SIG-M5 (cell line): ENCODE data around the gene LZTR1.

Experiments used
- DNase-seq: peaks from one replicate; lab custom pipeline; 2025; lab: John Stamatoyannopoulos, UW

The LZTR1 gene

GRCh38 chr22:20951151-20951931 is 30.8 kb upstream of the LZTR1 start:
- DNase-seq, result no peak

GRCh38 chr22:20951932-20952380 is 30.1 kb upstream of the LZTR1 start:
- DNase-seq, result no peak

DNA sequence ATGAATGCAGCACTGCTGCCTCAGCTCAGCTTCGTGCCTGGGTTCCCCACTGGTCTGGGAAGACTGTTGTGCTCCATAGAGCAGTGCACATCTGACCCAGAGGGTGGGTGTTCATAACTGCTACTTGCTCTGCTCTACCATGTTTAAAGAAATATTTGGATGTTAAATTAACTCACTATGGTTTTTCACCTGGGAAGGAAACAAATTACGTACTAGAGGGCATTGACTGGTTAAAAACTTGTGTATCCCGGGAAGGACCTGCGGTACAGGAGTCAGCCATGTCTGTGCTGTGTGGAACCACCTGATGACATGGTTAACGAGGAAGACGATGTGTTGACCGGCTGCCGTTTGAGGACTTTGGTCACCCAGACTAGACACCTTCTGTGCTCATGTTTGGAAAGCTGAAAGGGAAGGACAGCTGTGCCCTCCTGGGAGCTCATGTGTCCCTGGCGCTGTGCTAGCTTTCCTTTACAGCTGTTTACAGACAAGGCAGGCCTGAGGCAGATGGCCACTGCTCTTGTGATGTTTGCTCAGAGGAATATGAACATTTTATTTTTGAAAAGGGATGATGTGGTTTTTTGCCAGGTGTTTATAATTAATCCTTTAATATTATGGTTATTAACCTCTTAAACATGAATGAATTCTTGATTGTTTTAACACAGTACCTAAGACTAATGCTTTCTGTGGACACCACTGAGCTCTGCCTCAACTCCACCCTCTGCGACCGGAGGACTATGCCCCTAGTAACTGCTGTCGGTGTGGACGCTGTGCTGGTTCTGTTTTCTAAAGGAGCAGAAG is 29.4 kb upstream of the LZTR1 start:
- DNase-seq, result no peak

DNA sequence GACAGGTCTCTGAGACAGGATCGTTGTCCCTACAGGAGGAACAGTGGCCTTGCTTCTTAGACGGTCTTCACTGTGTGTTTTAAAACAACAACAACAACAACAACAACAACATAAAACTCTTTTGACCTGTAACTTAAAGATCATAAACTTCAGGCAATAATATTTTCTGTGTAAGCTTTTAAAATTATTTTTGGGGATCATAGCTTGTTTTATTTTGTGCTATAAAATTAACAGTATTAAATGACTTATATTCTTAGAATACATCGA is 28.8 kb upstream of the LZTR1 start:
- no peak for DNase-seq

- DNase-seq, result peak; percentile 52
Observed at GRCh38 chr22:20953668-20954500, 28.2 kb upstream of the LZTR1 start.

DNA sequence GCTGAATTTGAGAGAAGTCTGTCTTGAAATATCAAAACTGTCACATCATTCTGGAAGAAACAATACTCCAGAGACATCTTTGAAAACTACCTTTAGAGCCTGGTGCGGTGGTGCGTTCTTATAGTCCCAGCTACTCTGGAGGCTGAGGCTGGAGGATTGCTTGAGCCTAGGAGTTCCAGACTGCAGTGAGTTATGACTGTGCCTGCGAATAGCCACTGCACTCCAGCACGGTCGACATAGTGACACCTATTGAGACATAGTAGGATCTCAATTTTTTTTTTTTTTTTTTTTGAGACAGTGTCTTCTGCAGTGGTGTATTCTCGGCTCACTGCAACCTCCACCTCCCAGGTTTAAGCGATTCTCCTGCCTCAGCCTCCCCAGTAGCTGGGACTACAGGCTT is 26.5 kb upstream of the LZTR1 start:
- DNase-seq, result no peak

DNA sequence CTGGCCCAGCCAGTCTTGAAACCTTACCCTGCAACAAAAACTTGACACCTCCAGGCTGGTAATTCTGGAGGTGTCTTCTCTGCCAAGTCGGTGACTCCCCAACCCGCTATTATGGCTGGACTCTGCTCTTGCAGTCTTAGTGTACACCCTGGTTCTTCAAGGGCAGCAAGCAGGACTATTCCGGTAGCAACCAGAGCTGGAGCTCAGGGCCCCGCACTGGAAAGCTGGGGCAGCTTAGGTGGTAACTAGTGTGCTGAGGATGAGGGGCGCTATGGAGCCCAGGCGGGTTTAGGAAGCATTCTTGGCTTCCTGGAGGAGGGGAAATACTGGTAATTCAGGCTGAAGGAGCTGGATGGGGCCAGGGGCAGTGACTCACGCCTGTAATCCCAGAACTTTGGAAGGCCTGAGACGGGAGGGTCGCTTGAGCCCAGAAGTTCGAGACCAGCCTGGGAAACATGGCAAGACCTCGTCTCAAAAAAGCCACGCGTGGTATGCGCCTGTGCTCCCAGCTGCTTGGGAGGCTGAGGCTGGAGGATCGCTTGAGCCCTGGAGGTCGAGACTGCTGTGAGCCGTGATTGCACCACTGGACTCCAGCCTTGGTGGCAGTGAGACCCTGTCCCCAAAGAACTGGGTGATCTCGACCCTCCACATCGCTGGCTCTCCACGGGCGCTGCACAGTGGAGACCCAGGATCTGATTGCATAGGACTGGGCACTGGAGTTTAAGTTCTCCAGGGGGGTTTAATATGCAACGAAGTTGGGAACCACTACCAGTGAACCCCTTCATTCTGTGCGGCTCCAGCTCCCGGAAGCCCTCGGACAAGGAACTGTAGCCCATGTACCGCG is 25.6 kb upstream of the LZTR1 start:
- DNase-seq, result no peak

DNA sequence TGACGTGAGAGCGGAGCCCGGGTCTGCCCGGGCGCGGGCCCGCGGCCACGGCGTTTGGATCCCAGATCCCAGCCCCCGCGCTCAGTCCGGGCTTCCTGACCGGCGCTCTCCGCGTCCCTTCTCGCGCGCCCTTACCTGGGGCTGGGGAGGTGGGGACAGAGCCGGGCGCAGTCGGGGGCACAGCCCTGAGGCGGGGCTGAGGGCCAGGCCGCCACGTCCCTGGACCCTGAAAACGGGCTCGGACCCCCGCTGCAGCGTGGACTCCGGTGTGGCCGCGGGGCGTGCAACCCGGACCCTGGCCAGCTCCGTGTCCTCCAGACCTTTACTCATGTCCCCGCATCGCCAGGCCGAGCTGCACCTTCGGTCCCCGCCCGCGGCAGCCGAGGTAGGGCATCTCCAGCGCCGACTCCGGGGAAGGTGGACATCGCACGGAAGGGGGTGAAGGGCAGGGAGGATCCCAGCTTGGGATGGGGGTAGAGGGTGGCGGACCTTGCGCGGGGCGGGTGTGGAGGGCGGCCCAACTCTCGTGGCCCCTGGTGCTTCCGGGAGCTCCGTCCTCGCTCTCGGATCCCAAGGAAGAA is 24.9 kb upstream of the LZTR1 start:
- no peak for DNase-seq

DNA sequence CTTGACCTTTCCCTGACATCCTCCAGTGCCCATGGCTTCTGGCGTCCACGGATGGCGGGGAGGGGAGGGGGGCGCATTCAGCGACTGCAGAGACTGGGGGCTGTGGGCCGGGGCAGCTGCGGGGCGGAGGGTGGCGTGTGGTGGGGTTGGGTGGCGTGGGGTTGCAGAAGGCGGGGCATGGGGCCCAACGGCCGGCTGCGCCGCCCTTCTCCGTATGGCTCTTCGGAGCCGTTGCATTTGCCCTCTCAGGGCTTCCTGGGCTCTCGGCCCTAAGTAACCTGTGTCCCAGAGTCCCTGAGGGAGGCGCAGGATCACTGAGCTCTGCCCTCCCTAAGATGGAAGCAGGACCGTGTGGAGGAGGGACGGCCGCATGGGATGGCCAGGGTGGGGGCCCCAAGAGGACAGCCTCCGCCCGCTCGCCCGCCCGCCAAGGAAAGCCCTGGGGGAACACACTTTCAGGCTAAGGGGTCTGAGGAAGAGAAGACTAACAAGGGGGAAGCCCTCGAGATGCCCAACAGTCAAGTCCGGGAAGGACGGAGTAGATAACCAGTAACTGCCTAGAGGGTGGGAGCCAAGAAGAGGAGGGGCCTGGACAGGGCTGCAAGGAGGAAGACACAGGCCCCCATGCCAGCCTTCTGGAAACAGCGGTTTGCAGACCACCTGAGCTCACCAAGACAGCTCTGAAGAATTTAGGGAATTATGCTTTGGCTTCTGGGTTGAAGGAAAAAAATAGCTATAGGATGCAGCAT is 24.2 kb upstream of the LZTR1 start:
- no peak for DNase-seq

DNA sequence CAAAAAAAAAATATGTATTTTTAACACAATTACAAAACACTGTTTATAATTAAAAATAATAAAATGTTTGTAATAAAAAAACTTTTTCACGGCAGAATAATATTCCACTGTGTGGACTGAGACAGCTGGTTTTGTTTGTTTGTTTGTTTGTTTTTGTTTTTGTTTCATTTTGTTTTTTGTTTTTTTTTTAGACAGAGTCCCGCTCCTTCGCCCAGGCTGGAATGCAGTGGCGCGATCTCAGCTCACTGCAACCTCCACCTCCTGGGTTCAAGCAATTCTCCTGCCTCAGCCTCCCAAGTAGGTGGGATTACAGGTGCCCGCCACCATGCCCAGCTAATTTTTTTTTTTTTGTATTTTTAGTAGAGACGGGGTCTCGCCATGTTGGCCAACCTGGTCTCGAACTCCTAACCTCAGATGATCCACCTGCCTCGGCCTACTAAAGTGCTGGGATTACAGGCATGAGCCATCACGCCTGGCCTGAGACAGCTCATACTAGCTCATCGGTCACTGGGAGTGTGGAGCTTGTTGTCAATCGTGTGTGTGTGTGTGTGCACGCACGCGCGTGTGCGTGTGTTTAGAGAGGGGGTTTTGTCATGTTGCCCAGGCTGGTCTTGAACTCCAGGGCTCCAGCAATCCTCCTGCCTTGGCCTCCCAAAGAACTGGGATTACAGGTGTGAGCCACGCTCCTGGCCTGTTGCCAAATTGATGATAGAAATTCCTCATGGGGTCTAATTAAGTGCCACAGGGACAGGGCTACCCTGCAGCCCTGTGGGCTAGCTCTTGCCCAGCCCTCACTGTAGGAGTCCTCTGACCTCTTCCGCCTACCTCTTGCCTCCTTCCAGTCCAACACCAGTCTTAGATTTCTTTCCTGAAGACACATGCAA is 22.3 kb upstream of the LZTR1 start:
- DNase-seq, result no peak

- no peak for DNase-seq
Observed at GRCh38 chr22:20960609-20961008, 21.5 kb upstream of the LZTR1 start.

DNA sequence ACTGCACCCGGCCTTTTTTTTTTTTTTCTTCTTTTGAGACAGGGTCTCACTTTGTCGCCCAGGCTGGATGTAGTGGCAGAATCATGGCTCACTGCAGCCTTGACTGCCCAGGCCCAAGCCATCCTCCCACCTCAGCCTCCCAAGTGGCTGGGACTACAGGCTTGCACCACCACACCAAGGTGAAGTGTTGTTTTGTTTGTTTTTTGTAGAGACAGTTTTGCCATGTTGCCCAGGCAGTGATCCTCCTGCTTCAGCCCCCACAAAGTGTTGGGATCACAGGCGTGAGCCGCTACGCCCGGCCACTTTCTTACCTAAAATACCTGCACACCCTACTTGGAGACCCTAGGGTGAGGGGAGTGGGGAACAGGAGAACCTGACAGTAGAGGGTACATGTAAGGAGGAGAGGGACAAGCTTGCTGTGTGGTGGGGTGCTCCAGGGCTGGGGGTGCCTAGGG is 19.6 kb upstream of the LZTR1 start:
- DNase-seq, result no peak

- no peak for DNase-seq
Observed at GRCh38 chr22:20963201-20964052, 18.7 kb upstream of the LZTR1 start.

GRCh38 chr22:20964090-20964798 is 17.9 kb upstream of the LZTR1 start:
- DNase-seq, result no peak

DNA sequence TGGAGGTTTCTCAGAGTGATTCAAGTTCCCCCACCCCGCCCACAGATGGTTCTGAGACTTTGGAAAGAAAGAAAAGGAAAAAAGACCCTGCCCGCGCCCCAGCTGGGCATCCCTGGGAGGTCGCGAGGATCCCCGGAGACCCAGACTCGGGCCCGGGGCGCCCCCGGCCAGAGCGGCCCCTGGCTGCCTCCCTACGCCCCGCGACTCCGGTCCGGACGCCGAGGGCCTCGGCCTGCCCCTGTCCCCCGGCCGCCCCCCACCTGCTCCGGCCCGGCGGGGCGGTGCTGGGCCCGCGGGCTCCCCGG is 17.3 kb upstream of the LZTR1 start:
- DNase-seq, result no peak

- no peak for DNase-seq
Observed at GRCh38 chr22:20965104-20965887, 16.8 kb upstream of the LZTR1 start.
